Limb (tissue), 2 donors: ENCODE data around the gene CYGB.
"Not testable (repeated sequence)": the region's sequence is repeated elsewhere in the genome, so short reads cannot be mapped to it uniquely, and the experiment has no call there.

Experiments used
- DNase-seq, 2 donors: peaks; one replicate each; pipeline ENCODE4 v3.0.0-alpha.2; 2016; ENCODE audit errors: extremely low spot score in 2 of 2

CYGB gene

DNA sequence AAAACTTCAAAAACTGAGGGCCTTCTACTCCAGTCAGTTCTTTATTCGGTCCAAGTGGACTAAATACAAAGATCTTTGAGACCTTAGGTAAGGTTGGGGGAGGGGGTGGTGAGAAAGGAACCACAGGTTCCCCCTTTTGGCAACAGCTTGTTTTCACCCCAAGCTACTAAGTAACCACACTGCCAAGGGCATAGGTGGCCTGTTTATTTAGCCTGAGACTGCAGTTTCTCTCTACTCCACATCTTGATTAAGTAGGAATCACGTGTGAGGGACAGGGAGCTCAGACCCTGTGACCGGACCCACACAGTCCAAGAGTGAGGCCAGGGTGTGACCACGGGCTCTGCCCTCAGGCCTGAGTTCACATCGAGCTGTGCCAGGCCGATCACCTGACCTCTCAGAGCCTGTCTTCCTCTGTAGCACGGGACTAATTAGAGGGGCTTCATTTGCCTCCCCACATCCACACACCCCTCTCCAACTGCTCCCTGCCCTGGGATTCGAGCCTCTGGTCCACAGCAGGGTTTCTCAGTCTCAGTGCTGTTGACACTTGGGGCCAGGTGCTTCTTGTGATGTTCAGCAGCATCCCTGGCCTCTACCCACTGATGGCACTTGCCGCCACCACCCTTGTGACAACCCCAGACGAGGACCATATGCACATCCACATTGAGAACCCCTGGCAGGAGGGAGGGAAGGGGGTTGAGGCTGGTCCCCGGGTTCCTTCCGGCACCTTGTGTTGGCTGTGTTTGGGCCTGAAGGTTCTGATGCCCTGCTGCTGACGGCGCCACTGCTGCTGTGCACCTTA, 30.3 kb upstream of the CYGB start:
- DNase-seq = no peak

DNA sequence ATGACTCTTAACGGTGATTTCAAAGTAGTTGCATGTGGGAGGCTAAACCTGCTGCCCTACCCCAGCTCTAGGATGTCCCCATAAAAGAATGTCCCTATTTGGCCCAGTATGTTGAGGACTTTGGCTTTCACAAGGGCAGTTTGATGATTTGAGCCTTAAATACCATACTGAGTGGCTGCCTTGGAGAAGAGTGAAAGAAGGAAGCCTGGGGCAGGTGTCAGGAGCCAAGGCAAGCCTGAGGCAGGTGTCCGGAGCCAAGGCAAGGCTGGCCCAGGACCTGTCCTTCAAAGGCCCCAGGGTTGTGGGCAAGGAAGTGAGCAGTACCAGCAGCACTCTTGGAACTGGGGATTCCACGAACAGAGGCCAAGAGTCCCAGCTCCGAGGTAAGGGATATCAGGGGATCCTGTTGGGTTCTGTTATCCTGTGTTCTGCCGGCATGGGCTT, 29.5 kb upstream of the CYGB start:
- no peak for DNase-seq

DNA sequence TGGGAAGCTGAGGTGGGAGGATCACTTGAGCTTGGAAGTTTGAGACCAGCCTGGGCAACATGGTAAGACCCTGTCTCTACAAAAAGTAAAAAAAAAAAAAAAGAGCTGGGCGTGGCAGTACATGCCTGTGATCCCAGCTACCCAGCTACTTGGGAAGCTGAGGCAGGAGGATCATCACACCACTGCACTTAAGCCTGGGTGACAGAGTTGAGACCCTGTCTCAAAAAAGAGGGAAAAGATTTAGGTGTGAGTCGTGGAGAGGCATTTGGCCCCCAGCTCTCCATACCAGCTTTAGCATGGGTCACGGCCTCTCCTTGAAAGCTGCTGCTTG, 29.1 kb upstream of the CYGB start:
- DNase-seq = no peak

DNA sequence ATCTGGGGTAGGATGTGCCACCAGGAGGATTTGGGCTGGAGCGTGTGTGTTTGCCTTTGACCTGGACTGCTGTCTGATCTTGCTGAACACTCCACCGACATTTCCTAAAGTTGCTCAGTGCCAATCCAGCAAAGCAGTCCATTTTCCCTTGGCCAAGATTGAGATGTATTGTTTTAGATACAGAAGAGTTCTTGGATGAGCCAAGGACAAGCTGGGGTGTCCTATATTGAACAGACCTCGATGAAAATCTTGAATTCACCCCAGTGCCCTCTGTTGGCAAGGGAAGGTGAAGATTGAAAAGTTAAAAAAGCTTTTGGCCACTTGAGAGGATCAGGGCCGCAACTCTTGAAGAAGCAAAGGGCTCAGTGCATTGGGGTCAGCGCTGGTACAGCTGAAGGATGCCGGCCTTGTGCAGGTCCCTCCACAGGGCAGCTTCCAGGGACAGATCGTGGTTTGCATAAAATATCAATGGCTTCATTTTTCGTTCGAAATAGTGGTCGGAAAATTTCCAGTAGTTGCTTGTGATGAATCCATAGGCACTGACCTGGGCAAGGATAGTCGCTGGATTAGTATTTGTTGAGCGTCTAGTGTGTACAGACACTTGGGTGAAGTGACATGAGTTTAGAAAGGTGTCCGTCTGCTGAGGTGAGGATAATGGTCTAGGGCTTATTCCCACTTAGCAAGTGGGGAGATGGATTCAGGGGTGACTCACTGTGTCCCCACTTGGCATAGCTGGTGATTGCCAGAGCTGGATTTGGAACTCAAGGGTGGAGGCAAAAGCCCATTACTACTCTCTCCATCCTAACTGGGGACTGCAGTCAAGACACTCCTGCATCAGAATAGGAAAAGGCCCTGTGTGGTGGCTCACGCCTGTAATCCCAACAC, 28.5 kb upstream of the CYGB start:
- no peak for DNase-seq

DNA sequence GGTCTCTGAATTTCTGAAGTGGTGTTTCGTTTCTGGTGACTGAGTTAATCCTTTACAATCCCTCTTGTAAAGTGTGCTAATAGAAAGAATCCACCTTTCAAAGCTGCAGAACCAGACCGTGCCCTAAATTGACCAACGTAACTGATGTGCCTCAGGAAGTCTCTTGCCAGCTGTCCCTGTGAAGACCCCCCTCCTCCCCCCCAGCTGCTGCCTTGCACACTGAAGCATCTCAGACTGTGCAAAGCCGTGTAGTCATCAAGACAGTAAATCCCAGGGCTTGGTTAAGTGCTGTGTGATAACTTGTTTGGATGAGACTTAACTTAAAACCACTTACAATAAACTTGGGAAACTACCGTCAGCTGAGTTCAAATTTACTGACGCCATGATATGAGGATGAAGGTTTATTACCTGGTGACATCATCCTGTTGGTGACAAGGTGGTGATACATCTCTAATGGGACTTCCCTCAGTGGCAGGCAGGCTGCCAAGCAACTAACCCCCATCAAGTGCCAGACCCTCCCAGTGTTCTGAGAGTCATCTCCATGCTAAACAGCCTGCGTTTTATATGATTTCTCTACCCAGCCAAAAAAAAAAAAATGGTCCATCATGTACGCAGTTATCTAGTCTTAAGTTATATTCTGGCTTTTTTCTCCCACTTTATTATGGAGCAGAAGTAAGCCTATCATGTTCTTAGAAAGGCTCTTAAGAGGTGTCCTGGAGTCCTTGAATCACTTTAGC, 27.6 kb upstream of the CYGB start:
- DNase-seq = not testable (repeated sequence)

DNA sequence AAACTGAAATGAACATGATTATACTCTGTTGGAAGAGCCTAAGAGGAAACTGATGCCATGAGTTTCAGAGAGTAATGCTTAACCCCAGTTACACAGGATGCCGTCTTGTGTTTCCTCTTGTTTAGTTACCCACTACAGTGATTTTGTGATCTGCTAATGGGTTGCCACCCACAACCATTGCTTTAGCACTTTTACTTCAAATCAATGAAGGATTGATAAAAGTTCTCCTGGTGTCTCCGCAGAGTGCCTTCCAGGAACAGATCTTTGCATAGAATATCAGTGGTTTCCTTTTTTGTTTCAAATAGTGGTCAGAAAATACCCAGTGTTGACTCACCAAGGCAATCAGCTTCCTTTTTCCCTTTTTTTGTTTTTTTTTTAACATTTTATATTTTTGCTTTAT, 25.9 kb upstream of the CYGB start:
- not testable (repeated sequence) for DNase-seq

DNA sequence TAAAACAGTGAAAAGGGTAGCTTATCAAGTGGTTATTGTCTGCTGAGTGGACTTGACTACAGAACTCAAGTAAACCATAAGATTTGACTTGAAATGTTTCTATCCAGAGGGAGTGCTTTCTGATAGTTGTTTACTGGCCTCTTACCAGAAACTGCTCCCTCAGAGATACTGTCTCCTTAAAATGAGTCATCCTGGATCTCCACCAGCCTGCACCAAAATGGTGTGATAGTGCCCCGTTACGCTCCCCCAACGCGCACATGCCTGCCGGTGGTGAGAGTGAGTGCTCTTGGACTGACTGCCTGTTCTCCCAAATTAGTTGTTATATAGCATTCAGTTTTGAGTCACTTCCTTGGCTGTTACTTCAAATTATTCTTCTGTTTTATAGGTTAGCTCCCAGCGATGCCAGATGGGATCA, 25.2 kb upstream of the CYGB start:
- DNase-seq = no peak

DNA sequence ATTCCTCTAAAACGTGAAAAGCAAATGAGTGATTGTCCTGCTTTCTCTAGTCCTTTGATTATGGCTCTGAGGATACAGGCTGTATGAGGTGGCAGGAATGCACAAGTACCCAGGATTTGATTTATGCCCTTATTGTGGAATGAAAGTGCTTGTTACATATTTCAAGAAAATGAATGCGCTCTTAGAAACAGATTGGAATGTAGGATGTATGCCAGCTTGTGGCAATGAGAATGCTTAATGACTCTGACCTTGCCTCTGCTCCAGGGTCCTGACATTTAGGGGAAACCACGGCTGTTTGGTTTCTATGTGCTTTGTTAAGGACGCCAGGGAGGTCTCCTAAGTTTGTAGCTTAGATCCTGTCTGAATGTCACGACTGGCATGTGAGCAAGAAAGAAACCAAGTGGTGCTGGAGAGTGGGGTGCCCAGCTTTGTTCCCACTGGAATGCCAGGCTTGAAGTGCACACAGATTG, 24.3 kb upstream of the CYGB start:
- no peak for DNase-seq

DNA sequence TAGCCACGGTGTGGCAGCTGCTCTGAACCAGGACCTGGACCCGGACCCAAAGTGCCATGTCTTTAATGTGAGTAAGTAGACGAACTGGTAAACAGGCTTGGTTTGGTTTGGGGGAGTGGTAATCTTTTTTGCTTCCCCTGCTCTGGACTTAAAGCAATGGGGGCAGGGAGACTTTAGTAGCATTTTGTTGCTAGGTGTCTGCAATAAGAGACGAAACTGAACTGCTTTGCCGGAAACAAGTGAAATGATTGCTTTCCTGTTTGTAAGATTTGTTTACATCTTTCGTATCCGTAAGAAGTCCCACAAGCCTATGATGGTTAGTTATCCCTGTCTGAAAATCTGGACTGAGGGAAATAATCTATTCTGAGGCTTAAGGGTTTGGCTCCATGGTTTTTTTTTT, 23.8 kb upstream of the CYGB start:
- DNase-seq = no peak

DNA sequence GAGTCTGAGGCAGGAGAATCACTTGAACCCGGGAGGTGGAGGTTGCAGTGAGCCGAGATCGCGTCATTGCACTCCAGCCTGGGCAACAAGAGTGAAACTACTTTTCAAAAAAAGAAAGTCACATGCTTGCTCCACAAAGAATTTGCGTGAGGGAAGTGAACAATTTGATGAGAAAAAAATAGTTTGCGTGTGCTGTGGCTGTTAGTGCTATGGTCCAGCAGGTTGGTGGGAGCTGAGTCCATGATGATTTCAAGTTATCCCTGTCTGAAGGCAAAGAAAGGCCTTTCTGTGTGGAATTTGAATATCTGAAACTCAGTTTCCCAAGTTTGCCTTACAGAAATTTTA, 23.3 kb upstream of the CYGB start:
- DNase-seq = no peak

DNA sequence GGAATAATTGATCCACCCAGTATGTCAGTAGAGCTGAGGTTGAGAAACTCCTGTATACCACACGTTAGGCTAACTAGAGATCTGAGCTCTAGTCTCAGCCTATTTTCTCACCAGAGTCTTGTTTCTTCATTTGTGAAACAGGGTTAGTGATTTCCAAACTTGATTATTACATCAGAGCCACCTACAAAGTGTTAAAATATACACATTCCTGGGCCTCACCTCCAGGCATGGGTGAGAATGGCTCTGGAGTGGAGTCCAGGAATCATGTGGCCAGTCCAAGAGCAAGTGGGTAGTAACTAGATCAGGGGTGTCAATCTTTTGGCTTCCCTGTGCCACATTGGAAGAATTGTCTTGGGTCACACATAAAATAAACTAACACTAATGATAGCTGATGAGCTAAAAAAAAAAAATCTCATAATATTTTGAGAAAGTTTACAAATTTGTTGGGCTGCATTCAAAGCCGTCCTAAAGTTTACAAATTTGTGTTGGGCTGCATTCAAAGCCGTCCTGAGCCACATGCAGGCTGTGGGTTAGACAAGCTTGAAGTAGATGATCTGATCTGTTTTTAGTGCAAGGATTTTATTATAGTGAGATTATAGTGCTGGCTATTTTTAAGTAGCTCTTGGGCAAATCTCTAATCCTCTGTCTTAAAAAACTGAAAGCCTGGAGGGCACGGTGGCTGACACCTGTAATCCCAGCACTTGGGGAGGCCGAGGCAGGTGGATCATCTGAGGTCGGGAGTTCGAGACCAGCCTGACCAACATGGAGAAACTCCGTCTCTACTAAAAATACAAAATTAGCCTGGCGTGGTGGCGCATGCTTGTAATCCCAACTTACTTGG, 22.7 kb upstream of the CYGB start:
- no peak for DNase-seq

DNA sequence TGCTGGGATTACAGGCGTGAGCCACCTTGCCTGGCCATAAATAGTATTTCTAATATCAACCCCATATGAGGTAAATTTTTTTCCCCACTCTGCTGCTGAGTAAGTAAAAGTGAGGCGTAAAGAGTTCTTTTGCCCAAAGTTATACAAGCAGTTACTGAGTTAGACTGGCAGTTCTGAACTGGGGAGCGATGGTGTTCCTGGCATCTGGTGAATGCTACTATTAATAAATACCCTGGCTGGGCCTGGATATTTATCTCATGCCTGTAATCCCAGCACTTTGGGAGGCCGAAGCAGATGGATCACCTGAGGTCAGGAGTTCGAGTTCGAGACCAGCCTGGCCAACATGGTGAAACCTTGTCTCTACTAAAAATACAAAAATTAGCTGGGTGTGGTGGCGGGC, 22.0 kb upstream of the CYGB start:
- not testable (repeated sequence) for DNase-seq

DNA sequence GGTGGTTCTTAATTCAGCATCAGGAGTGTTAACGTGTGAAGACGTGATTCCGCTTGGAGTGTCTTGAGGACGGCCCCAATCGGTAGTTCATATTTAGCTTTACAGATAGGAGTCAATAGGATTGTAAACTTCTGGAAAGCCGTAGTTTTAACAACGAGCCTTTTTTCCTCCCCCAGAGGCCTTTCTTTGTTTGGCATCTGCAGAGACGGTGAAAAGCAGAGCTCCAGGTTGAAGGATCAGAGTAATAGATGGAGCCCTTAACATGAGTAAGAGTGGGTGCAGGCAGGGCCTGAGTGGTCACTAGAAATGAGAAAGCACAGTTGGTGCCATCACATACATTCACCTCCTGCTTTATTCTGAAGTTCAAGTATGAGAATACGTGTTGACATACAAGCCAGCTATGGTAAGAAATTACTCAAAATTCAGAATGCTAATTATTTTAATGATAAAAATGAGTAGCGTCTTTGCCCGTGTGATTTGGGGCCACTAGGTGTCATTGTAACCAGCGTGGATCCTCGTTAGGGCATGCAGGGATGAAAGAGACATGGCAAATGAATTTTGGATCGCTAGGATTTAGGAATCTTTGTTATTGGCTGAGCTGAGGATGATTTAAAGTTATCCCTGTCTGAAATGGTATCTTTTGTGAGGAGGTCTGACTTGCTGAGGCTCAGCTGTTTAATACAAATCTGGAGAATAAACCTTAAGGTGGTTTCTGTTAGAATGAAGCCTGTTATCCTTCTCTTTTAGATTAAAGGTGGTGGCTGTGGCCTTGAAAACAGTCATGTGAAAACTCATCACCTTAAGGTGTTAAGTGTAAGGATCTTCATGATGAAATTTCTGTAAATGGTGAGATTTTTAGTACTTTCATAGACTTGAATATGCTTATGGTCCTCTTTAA, 20.9 kb upstream of the CYGB start:
- DNase-seq = no peak

DNA sequence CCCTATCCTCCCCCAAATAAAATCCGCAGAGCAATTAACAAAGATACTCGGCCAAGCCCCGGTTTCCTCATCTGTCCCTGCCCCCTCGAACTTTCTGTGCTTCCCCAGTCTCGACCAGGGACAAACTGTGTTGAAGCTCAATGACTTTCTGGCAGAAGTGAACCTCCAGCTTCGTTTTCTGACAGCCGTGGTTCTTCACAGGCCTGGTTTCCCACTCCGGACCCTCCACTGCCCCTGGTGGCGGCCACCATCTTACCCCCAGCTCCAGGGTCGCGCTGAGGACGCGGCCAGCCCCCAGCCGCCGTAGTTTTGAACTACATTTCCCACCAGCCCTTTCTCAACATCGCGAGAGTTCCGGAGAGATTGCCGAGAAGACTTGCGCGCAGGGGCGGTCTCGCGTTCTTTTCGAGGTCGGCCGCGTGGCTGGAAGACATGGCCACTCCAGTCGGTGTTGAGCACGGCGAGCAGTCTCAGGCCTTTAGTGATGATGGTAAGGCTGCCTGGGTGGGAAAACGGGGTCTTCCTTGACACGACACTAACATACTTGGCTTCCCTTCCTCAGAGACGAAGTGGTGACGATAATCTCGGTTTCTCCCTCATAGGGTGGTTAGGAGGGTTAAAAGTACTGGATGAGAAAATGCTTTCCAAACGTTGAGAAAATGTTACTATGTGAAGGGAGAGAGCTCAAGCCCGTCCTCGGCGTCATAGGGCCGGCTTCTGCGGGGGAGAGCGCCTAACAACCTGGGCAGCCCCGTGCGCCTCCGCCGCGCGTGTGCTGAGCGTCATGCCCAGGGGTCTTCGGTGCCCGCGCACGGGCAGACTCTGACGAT, 20.1 kb upstream of the CYGB start:
- peak; percentile 96 to 97 for DNase-seq

DNA sequence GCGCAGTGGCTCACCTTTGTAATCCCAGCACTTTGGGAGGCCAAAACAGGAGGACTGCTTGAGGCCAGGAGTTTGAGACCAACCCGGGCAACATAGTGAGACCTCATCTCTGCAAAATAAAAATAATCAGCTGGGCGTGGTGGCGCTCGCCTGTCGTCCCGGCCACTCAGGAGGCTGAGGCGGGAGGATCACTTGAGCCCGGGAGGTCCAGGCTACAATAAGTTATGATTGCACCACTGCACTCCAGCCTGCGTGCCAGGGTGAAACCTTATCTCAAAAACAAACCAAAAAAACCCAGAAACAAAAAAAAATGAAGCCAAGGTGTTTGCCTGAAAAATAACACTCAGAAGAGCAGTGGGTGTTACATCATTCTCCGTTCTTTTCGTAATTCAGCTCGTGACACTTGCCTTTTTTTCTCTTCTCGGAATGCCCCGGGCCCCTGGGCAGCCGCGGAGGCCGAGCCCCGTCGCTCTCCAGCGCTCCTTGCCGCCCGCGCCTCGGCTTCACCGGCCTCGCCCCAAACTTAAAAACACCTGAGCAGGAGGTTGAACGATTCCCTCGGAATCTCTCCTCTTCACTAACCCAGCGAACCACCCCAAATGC, 19.4 kb upstream of the CYGB start:
- DNase-seq = no peak

DNA sequence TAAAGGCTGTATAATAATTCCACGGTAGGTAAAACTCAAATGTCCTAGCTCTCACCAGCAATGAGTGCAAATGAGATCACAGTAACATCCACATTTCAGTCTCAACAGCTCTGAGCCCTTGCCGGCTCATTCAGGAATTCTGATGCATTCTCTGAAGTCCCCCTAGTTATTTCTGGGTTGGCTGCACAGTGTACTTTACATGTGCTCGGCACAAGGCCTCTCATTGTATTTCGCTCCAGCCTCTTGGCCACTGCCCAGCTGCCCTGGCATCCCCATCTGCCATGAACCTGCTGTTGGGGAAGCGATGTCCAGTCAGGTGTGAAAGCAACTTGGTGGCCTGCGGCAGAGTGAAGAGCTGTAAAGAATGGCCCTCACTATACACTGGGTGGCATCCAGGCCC, 16.6 kb upstream of the CYGB start:
- DNase-seq = no peak

DNA sequence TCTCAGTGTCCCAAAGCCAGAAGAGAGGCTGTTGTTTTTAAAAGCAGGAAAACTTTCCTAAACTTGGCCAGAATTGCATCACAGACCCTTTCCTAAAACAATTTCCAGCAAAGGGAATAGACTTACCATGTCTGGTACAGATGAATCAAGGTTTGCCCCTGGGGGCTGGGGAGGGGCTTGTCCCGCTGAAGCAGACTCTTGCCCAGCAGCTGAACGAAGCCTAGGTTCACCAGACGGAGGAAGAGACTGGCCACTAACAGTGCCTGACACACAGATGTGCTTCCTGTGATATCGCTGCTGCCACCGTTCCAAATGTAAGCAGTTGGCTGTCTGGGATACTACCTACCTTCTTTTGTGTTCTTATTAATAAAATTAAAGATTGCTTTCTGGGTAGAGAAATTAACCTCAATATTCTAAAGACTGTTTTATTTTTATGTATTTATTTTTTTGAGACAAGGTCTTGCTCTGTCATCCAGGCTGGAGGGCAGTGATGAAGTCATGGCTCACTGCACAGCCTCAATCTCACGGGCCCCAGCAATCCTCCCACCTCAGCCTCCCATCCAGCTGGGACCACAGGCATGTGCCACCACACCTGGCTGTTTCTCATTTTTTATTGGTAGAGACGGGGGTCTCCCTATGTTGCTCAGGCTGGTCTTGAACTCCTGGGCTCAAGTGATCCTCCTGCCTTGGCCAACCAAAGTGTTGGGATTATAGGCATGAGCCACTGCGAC, 15.8 kb upstream of the CYGB start:
- DNase-seq = no peak

DNA sequence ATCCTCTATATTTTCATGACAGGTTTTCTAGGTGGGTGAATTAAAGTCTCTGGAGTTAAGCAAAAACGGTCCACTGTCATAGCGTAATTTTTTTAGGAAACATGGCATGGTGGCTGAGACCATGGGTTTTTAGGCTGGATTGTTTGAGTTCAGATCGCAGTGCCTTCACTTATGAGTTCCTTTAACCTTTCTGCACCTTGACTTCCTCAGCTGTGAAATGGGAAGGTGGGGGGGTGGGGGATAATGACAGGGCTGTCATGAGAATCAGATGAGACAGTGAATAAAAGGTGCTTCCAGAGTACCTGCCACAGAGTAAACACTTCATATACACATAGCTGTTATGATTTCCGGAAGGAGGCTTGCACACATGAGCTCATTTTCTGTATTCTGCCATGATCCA, 14.2 kb upstream of the CYGB start:
- no peak for DNase-seq
